Erythroblast (primary cell): ENCODE measurements around the gene TANK.

ENCODE experiments used
- GATA1 ChIP-seq: IDR thresholded peaks from 2 replicates; pipeline ENCODE4 v1.6.1; 2011; ENCODE audit warnings: low read depth, mild to moderate bottlenecking, control low read depth, low read length, moderate library complexity
- POLR2A ChIP-seq: IDR thresholded peaks from 2 replicates; pipeline ENCODE4 v1.6.1; 2011; ENCODE audit warnings: mild to moderate bottlenecking, low read length

GRCh38 chr2:161232571-161232970 lies 72.3 kb downstream of the TANK start:
- TF ChIP-seq POLR2A (no peak), GATA1 (no peak)
